SW480 (cell line): ENCODE data around the gene VAT1.

Experiments used
- DNase-seq: peaks from one replicate; pipeline ENCODE4 v3.0.0-alpha.2; 2016; ENCODE audit warnings: low spot score

Gene VAT1

DNA sequence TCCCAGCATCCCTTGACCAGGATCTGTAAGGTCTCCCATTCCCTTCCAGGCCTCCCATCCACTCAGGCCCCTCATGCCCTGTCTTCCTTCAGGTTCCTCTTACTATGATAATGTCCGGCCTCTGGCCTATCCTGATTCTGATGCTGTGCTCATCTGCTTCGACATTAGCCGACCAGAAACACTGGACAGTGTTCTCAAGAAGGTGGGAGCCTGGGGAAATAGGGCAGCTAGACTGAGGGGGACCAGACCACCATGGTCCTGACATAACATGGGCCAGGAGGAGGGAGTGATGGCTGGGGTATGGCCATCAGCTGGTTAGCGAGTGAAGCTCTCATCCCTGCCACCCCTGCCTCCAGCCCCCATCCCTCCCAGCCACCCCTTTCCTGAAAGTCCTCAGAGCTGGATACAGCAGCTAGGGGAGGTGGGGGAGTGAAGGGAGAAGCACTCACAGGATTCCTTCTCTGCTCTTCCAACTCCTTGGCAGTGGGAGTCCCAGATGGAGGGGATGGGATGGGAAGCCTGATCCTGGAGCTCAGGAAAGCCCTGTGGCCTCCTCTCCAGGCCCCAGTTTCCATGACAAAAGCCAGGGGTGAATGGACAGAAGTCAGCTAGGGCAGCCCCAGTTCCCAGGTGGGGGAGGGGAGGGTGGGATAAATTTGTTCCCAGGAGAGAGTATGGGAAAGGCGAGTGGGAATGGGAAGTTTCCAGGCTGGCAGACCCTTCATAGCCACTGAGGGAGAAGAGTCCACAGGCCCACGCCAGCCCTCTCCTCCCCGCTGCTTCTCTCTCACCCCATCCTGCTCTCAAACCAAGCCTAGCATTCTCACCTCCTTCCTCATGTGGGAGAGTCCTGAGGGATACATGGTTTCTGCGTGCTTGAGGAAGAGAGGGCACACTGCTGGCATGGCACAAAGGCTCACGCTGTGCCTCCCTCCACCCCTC is 5.2 kb upstream of the VAT1 start:
- no peak for DNase-seq

DNA sequence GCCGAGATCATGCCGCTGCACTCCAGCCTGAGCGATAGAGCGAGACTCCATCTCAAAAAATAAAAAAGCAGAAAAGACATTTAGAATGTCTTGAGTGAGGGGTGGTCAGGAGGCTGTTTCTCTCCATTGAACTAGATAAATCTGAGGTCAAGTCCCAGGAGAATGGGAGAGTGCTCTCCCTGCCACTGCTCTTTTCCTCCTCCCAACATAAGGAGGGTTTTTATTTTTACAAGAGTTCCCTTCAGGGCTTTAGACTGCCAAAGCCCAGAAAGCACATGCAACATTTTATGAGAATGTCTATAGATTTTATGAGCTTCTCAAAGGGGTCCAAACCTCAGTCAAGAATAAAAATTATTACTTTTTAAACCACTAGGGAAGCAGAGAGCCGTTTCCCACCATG is 4.4 kb upstream of the VAT1 start:
- DNase-seq = no peak

DNA sequence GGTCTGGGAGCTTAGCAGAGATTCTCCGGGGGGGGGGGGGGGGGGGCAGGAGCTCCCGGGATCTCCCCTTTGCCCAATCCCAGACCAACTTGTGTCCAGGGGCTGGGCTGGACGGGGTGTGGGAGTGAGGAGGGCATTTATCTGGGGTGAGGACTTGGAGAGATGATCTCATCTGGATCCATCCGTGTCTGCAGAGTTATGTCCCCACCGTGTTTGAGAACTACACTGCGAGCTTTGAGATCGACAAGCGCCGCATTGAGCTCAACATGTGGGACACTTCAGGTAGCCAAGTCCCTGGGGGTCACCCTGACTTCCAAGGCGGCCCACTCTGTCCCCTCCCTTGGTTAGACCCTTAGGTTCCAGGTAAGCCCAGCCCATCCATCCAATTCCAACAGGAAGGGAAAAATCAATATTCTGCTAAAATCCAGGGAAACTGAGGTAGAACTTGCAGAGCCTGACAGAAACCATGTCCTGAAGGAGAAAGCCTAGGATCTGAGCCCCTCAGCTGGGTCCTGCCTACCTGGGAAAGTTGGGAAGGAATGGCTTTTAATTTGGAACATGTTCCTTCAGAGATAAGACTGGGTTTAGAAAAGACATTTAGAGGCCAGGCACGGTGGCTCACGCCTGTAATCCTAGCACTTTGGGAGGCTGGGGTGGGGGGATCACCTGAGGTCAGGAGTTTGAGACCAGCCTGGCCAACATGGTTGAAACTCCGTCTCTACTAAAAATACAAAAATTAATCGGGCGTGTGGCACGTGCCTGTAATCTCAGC is 3.8 kb upstream of the VAT1 start:
- no peak for DNase-seq

DNA sequence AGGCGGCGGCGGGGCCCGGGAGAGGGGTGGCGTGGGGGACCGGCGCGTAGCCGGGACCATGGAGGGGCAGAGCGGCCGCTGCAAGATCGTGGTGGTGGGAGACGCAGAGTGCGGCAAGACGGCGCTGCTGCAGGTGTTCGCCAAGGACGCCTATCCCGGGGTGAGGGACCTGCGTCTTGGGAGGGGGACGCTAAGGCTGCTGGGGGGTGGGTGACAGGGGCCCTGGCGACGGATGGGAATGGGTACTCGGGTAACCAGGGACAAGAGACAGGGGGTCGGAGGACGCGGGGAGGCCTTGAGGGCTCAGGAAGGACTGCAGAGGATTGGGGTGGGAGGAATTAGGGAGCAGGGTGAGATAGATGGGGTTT is 3.1 kb upstream of the VAT1 start:
- DNase-seq = no peak

DNA sequence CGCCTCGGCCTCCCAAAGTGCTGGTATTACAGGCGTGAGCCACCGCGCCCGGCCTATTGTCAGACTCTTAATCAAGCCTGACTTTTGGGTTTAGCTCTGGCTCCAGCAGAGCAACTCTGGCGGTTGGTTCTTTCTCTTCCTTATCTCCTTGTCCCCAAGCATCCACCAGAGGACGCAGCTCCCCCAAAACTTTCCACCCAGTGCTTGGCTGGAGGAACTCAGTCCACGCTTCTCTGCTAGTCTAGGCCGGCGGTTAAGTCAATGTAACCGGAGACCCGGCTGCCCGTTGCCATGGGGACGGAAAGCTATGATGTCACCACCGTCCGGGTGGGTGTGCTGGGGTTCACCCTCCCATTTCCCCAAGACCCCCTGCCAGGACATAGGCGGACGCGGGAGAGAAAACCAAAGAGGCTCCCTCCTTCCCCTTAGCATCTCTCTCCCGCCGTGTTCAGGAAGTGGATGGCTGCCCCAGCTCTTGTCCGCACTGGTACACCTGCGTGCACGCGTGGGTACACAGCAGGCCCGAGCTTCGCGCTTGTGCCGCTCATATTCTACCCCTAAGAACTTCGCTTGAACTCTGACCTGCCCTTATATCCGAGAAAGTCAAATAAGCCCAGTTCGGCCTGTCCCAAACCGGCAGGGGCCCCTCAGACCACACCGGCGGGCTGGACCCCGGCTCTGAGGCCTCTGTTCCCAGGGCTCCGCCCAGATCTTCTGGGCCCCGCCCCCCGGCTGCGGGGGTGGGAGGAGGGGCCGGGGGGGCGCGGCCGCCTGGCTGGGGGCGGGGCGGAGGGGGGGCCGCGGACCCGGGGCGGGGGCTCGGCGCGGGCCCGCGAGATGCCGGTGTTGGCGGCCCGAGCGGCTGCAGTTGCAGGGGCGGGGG is 2.5 kb upstream of the VAT1 start, which contains the start of gene RND2:
Gene RND2, plus strand, starts transcription at position 825 of the 883 bp plus-strand sequence. CDS start 117 bp downstream, outside the sequence.
- peak; percentile 96 for DNase-seq

DNA sequence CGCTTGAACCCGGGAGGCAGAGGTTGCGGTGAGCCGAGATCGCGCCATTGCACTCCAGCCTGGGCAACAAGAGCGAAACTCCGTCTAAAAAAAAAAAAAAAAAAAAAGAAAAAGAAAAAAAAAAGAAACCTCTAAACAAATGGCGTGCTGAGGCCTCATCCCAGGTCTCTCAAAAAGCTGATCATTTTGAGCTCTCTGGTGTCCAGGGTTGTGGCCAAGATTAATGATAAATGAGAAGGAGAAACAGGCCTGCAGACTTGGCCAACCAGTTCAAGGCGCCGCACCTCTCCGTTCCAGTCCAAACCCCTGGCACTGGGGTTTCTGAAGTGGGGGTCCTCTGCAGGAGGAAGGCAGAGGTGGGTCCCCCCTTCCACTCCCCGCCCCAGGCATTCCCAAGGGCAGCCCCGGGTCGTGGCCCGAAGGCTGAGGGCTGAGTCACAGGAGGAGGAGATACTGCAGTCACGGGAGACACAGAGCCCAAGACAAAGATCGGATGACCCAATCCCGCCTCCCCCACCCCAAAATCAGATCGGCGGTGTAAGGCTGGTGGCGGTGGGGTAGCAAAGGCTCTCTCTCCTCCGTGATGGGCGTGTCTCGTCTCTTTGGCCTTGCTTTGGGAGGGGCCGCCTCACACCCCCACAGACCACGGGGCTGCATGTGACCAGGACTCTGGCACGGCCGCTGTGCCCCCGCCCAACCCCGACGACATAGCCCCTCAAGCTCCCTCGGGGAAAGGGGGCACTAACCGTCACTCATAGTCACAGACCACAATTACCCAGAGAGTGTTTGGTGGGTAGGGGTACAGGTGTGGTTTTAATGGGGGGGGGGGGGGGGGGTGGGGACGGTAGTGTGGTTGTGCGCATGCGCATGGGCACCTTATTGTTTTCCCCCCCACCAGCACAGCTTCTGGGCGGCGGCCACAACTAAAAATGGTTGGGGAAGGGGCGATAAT is 1.1 kb downstream of the VAT1 start:
- peak; percentile 55 for DNase-seq

DNA sequence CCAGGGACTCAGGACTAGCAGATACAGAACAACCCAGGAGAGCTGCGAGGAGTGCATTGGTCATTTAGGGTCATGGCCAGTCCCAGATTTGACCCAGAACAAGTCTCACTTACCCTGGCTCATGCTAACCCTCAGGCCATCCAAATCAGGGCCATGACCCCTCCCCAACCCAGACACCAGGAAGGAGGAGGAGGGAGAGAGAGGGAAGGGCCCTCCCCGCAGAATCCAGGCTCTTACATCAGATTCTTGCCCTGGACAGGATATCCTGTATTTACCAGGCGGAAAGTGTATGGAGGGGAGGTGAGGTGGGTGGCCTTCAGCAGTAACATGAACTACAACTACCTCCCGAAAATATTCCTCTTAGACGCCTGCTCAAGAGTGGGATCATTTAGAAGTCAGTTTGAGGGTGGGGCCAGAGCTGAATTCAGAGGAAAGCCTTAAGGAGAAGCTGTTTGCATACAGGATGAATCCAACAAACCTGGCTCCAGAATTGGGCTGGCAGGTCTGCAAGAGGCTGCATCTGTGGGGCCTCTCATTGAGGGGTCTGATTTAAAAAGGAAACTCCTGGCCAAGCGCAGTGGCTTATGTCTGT is 2.1 kb downstream of the VAT1 start:
- DNase-seq = no peak

DNA sequence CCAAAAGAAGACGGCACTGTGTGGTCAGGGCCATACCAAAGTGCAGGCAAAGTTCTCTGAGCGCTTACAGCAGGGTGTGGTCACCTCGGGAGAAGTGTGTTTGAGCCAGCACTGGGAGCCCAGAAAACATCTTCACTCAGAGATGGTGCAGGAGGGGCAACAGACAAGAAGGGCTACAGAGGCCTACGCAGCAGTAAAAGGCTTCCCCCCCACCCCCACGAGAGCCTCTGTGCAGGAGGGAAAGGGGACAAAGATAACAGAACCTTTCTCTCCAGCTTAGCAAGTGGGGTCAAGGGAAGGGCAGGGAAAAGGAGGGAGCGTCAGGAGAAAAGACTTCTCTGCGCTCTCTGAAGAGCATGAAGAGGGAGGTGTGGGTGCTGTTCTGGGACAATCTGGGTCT is 2.8 kb downstream of the VAT1 start:
- no peak for DNase-seq

DNA sequence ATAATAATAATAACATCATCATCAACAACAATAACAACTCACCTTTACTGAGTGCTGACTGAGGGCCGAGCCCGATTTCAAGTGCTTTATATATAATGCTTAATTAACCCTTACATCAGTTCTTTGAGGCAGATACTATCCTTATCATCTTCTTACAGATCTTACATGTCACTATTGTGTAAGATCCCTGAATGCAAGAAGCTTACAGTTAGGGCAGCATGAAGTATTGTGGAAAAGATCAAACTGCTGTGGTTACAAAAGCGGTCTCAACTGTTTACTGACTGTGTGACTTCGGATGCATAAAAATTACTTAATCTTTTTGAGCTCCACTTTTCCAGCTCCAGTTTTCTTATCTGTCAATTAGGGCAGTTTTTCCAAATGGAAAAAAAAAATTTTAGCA is 3.3 kb downstream of the VAT1 start:
- DNase-seq = no peak

DNA sequence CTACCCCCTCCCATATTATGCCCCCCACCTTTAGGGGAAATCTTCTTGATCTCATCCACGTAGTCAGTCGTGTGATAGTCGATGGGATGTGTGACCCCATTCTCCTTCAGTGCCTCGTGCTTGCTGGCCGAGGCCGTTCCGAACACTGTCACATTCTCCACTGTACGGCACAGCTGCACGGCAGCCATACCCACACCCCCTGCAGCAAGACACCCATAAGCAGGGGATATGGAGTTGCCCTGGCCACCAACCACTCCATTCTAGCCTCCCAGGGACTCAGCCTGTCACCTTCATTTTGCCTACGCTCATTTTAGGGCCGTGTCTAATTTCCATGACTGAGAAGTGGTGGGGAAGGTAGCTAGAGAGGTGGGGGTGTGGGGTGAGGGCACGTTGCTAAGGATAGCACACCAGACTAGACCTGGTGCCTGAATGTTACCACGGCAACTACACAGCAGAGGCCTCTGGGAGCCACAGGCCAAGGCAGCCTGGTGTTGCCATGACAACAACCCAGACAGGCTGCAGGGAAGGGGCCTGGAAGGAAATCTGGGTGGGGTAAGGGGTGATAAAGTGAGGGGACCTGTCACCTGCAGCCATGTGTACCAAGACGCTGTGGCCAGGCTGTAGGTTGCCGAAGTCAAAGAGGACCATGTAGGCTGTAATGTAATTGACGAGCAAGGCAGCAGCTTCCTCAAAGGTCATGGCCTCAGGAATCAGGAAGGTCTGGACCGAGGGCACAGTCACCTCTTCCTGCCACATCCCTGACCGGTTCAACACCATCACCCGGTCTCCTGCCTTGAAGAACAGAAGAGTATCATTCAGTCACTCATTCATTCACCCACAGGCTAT is 4.0 kb downstream of the VAT1 start:
- no peak for DNase-seq

DNA sequence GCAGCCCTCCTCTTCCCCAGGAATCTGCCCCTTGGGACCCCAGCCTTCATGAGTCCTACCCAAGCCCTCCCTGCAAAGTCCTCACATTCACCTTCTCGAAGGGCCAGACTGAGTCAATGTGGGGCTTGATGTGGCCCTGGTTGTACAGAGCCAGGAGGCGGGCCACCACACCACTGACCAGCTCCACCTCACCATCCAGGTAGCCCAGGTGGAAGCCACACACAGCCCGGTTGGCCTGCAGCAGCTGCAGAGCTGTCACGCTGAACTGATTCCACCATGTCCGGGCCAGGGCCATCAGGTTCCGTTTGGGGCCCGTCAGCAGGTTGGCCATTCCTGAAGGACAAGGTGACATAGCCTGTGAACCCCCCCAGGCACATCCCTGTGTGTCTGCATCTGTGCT is 6.0 kb downstream of the VAT1 start:
- no peak for DNase-seq

DNA sequence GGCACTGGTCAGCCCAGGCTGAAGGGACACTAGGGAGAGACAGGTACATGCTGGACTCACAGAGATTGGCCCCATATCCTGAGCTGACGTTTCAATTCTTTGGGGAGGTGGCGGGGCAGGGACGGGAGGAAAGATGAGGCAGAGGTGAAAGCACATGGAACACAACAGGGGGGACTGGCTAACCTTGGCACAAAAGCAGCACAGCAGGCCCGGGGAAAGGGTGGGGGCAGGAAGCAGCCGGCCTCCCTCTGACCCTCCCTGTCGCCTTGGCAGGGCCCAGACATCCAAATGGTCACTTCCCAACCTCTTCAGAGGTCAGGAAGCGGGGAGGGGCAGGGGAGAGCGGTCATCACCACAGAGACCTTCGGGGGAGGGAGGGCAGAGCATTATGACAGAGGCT is 6.6 kb downstream of the VAT1 start:
- no peak for DNase-seq

DNA sequence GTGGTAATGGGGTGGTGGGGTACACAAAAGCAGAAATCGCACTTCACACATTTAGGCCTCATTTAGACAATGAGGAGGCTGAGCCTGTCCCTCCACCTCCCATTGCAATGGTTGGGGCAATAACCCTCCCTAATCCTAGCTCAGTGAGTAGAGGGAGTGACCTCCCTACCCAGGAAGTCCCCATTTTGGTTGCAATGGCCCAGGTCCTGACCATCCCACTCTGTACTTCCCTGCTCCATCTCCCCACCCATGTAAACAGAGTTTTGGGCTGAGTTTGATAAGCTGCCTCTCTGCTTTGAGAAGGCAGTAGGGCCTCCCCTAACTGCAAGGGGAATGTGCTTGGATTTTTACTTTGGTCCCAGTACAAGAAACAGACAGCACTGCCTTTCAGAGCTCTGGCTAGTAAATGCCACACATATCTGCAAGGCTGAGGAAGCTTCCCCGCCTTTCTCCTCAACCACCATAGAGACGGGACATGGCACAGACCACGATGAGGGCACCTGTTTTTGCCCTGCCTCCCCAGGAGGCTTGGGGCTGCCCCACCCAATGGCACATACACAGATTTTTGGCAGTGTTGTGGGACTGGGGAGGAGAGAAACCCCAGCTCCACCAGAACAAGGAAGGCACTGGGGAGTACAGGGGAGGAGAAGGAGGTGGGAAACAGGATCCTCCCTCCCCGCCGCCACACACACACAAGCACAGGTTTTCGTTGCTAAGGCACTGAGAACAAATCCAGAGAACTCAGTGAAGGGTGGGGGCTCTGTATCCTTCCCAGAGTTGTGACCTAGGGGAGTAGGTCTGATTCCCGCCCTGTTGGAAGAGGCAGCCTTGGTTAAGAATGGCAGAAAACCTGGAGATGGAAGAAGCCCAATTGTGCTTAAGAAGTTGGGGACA is 7.3 kb downstream of the VAT1 start:
- no peak for DNase-seq

DNA sequence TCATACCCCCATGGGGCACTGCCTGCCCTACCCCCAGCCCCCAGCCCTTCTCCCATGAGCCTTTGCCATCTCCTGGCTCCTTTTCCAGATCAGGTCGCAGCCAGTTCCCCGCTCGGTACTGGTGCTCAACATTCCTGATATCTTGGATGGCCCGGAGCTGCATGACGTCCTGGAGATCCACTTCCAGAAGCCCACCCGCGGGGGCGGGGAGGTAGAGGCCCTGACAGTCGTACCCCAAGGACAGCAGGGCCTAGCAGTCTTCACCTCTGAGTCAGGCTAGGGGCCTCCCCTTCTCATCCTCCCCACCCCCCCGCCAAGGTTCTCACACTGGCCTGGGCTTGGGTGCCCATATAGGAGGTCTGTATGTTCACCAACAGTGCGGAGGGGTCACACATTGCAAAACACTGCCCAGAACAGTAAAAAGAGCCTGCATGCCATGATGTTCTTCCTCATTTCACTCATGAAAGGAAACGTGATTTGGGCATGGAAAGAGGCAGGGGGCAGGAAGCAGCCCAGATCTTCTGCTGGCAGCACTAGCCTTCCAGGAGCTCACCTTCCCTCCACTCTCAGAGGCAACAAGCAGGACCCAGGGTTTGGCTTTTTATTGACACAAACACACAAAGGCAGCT is 8.1 kb downstream of the VAT1 start:
- DNase-seq = no peak

DNA sequence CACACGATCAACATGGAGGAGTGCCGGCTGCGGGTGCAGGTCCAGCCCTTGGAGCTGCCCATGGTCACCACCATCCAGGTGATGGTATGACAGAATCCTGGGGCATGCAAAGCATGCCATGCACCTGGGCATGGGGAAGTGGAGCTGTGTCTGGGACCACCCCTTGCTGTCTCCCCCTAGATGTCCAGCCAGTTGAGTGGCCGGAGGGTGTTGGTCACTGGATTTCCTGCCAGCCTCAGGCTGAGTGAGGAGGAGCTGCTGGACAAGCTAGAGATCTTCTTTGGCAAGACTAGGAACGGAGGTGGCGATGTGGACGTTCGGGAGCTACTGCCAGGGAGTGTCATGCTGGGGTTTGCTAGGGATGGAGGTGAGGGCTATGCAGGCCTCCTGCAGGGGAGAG is 8.9 kb downstream of the VAT1 start:
- no peak for DNase-seq

DNA sequence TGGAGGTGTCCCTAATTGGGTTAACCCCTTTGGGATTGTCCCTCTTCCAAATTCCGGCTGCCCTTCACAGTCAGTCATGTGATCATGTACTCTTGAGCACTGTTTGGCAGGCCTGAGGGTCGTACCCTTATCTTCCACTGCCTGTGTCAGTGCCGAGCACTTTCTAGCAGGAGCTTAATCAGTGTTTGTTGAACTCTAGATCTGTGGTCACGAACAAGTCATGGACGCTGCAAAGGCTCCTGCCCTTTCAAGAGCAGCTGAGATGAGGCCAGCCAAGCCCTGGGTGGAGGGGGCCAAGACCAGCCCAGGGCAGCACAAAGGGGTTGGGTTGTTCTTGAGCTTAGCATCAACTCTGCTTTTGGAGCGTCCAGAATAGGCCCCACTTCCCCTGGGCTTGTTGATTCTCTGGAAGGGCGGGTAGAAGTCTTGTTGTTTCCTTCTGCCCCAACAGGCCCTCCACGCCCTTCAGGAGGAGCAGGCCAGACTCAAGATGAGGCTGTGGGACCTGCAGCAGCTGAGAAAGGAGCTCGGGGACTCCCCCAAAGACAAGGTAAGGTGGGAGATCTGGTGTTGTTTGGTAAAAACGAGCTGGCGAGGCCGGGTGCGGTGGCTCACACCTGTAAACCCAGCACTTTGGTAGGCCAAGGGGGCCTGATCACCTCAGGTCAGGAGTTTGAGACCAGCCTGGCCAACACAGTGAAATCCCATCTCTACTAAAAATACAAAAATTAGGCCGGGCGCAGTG is 10.3 kb downstream of the VAT1 start:
- no peak for DNase-seq

DNA sequence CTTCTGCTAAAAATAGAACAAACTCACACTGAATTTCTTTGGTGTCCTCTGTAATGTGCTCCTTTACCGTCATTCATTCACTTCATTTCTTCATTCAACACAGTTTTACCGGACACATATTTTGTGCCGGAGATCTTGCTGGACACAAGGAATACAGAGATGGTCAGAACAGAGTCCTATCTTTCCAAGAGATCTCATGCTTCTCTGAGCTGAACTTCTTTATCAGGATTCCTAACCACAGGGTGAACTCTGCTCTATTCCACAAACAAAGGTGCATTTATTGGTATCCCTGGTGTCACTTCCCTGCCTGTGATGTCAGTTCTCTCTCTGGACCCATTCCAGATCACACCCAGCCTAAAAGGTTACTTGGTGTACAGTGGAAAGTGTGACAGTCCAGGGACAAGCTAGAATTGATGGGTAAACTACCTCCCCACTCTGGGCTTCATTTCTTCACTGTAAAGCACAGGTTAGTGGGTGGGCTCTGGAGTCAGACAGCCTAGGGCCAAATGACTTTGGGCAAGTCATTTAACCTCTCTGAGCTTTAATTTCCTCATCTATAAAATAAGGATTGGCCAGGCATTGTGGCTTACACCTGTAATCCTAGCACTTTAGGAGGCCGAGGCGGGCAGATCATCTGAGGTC is 11.4 kb downstream of the VAT1 start:
- peak; percentile 93 for DNase-seq
